CD4-positive, alpha-beta T cell treated with Interleukin-10 for 1 hour (primary cell): ENCODE results near the gene MACROD2.
A peak's percentile ranks its signal among the peaks of the same experiment; 100 is the strongest.

ENCODE experiments used
- DNase-seq: peaks from one replicate; pipeline ENCODE4 v3.0.0-alpha.2; 2020

MACROD2 gene

DNA sequence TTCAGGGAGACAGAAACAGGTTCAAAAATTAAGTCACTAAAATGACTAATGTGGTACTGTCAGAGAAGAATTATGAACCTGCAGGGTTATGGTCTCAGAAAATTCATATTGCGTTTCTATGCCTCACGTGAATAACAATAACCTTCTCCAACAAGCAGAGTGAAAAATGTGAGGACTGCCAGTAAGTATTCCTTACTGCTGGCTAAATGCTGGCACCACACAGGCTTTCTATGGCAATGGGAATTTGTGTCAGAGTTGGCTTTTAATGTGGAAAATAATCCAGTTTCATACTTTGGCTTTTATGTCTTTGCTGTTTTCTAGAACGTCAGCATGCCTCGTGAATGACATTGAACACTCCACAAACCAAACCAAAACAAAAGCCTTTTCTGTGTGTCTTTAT lies 1922.0 kb downstream of the MACROD2 start:
- no peak for DNase-seq

DNA sequence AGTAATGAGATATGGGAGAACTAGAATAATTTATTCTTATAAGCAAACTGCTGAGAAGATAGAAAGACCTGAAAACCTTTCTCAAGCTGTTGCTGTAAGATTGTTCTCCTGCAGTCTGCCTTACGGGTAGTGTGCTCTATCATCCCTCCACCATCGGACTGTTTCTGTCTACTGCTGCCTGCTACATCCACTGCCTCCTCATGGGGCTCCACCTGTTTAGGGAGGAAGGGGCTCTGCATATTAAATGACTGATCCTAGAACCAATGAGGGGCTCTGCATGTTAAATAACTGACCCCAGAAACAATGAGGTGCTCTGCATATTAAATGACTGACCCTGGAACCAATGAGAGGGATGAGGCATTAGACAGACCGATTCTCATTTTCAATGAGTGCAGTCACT lies 1923.3 kb downstream of the MACROD2 start:
- DNase-seq, result no peak

DNA sequence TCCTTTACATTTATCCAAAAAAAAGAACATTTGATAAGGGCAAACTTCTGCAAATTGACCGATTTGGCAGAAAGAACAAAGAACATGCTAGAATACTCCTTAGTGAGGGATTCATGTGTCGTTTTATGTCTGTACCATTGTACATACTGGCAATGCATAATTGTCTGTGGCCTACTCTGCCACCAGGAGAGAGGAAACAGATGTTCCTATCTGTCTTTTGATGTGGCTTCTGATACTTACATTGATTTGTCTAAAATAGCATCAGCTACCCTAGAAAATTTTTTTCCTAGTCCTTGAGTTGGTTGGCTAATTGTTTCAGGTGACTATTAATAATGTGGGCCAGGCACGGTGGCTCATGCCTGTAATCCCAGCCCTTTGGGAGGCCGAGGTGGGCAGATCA lies 1923.8 kb downstream of the MACROD2 start:
- DNase-seq, result no peak

GRCh38 chr20:15921930-15922329 lies 1926.6 kb downstream of the MACROD2 start:
- no peak for DNase-seq

DNA sequence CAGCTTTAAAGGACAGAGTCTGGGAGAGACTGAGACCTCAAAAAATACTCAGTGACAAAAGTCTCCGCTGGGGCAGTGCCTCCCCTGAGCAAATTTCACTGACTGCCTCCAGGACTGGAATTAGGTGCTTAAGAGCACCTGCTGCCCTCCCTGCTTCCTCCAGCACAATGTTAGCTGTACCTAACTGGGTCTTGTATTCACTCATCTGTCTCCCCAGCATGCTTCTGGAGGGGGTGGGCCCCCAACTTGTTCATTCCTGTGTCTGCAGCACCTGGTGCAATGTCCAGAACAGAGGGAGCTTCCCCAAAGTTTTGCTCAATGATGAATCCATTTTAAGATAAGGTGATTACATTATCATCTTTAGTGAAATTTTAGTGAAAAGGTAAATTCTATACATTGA lies 1927.2 kb downstream of the MACROD2 start:
- DNase-seq, result no peak

GRCh38 chr20:15923030-15923776 lies 1927.9 kb downstream of the MACROD2 start:
- peak; percentile 0 for DNase-seq

DNA sequence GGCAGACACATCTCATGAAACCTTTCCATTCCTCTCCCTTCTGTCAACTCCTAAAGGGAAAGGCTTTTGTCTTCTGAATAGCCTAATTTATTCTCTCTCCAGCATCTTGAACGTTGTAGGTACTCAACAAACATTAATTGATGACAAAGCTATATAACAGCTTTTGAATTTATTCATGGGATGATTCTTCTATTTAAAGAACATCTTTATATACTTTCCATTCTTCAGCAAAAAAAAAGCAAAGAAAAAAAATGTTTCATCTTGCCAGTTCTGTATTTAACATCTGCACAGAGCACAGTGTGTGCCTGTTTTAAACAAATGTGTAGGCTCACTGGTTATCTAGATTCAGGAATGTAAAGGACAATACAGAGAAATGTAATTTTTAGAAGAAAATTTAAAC lies 1929.2 kb downstream of the MACROD2 start:
- DNase-seq, result no peak

DNA sequence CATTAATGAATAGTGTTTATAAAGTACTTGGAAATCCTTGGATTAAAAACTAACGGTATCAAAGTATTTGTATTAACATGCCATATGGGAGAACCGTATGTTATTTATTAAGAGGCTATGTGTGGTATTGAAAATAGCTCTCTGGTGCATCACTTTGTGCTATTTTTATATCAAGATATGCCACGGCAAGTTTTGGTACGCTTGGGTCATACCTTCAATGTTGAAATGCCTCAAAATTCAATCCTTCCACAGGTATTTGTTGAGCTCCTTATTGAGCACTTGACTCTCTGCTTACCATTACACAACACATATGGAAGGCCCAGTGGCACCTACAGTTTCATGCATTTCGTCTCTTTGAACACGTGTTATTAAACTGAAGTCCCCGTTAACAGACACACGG lies 1930.1 kb downstream of the MACROD2 start:
- DNase-seq, result no peak

DNA sequence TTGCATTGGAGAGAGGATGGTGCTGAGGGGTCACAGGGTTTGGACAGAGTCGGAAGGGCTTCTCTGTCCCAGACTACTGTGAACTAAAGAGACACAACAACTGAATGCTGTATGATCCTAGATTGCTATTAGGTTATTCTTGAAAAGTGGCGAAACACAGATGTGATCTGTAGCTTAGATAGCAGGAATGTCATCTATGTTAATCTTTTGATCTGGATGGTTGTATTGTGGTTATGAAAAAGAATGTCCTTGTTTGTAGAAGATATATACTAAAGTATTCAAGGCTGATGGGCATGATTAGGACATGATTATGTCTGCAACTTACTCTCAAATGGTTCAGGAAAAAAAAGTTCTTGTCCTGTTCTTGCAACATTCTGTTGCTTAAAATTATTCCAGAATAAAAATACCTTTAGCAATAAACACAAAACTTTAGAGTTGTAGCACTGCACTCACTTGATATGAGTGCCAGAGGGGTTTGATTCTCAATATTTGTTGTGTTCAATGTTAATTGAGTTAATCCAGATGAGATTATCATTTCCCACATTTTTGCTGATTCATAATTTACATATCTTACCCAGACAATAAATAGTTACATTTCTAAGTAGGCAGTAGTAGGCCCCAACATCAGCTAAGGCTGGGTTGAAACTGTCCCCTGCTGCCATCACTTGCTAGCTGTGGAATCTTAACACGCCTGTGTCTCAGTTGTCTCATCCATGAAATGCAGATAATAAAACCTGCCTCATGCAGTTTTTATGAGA lies 1932.8 kb downstream of the MACROD2 start:
- DNase-seq, result no peak

- DNase-seq, result no peak
These were observed 1933.6 kb downstream of the MACROD2 start for GRCh38 chr20:15928946-15929345.

- no peak for DNase-seq
These were observed 1935.3 kb downstream of the MACROD2 start for GRCh38 chr20:15930311-15931305.

- no peak for DNase-seq
These were observed 1936.6 kb downstream of the MACROD2 start for GRCh38 chr20:15931897-15932296.

- no peak for DNase-seq
These were observed 1941.9 kb downstream of the MACROD2 start for GRCh38 chr20:15937179-15937578.

DNA sequence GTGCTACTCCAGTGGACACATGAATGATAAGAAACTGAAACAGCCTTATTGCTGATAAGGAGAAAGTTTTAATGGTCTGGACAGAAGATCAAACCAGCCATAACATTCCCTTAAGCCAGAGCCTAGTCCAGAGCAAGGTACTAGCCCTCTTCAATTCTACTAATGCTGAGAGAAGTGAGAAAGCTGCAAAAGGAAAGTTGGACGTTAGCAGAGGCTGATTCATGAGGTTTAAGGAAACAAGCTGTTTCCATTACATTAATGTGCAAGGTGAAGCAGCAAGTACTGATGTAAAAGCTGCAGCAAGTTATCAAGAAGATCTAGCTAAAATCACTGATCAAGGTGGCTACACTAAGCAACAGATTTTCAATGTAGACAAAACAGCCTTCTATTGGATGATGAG lies 1943.5 kb downstream of the MACROD2 start:
- no peak for DNase-seq

GRCh38 chr20:15940127-15940526 lies 1944.8 kb downstream of the MACROD2 start:
- no peak for DNase-seq

DNA sequence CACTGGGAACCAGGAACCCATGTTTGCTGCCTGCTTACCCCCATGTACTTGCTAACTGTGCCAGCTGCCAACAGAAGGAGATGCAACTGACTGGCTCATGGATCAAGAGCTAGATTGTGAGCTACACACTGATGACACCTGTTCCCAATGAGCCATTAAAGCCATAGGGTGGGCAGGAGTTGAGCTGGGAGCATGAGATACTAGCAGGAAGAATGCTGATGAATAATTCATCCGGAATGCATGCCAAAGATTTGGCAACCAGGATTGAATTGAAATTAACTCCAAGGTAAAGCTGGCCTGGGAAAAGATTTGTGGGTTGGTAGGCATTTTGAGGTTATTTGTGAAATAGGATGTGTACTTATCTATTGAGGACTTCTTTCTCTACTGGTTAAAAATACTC lies 1946.8 kb downstream of the MACROD2 start:
- no peak for DNase-seq

DNA sequence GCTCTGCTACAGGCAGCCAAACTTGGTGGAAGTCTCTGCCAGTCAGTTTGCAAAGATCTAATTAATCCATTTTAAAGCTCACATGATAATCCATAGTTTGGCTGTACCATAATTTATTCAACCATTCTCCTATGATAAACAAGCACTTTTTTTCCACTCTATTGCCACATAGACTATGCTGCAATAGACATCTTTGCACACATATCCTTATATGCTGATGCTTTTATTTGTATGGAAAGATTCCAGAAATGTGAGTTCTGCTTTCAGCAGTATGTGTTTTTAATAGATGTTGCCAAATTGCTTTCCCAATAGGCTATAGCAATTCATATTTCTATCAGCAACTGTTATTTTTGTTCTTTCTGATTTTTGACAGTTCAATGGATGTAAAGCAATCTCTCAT lies 1950.0 kb downstream of the MACROD2 start:
- DNase-seq, result no peak

- DNase-seq, result no peak
These were observed 1954.1 kb downstream of the MACROD2 start for GRCh38 chr20:15949391-15949790.

DNA sequence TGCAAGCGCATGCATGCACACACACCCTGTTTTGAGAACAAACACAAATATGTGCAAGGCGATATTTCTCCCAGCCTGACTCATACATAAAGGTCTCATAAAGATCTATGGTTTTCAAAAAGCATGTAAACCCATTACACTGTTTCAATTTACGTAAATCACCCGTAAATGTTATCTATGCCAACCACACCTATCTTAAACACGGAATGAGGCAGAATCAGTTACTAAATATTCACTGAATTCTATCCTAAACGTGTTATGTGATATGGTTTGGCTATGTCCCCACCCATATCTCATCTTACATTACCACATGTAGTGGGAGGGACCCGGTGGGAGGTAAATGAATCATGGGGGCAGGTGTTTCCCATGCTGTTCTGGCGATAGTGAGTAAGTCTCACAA lies 1956.3 kb downstream of the MACROD2 start:
- DNase-seq, result no peak

GRCh38 chr20:15958142-15958541 lies 1962.8 kb downstream of the MACROD2 start:
- DNase-seq, result no peak

GRCh38 chr20:15965165-15965564 lies 1969.8 kb downstream of the MACROD2 start:
- no peak for DNase-seq

GRCh38 chr20:15967334-15967733 lies 1972.0 kb downstream of the MACROD2 start:
- DNase-seq, result no peak

DNA sequence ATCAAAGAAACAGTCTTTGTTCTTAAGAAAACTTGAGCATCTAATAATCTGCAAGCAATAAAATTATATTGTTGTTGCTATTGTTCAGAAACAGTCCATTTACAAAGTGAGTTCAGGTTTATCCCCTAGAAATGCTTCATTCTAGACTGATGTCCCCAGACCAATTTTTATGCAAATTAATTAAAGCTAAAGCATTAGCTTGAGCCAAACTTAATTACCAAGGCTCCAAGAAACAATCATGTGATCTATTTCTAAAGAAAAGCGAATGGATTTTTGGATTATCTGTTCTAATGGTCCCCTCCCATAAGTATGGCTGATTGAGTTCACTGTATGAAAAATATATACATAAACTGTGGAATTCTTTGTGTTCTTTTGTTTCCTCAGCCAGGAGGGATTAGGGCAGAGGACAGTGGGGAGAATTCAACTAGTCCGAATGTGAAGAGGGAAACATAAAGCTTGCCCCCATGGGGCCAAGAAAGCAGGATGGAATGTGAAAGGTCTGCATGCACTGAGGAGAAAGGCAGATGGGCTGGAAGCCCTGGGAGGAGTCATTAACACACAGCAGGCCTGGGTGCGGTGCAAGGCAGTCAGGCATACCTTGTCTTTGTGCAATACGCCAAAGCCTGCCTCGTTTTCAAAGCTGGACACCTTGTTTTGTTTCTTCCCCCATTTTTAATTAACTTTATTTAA lies 1980.9 kb downstream of the MACROD2 start:
- no peak for DNase-seq
